ENCODE results near the gene SLC36A1. TPM values are rescaled to one million over a fixed set of nuclear protein-coding genes. Genes with fewer than 3 reads are reported as not detected.

Gene SLC36A1
- total RNA-seq (2021), result 14.1 and 15.0 TPM in 2 replicates
- long read RNA-seq, partial matches to known transcripts, result 3 of 26 reads
- long read RNA-seq, other reads (novel, unspliced or antisense), result 23 of 26 reads

DNA sequence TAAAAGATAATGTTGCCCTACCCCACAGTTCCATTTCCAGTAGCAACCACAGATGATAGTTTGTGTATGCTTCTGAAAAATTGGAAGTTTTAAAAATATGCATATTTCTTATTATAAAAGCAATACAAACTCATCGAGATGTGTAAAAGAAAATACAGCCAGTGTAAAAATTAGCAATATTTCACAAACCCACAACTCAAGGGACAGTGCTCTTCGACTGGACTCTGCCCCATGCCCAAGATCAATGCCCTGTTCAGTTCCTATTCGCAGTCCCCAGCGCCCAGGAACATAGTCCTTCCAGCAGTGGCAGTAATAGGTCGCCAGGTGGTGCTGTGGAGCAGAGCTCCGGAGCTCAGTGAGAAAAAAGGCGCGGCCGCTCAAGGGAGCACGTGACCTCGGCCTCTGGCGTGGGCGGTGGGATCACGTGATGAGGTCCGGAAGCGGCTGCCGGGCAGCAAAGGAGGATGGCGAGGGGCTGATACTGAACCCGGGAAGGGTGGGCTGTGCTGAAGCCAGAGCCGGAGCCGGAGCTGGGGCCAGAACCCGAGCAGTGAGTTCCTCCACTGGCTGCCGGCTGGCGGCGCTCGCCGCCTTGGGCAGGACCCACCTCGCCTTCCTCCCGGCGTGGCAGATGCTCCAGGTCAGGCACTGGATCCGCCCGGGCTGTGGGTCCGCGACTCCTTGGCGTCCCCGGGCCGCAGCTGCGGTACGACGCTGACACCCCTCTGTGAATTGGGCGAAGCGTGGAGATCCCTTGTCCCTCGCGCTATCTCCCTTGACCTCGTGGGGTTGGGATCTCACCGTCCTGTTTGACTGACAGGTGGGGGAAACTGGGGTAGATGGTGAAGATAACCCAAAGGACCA, at the start of gene SLC36A1:
TSS of gene SLC36A1 (plus strand) at position 430 of the 864 bp plus-strand sequence. CDS start 11,190 bp downstream, outside the sequence.
- Mint-ChIP-seq H3K4me1 (peaks cover 22 to 26% of the 10 kb centered on the region in 2 experiments), H3K27ac (peak within 1 kb of the TSS; percentile 34 to 86 (median 78); a peak in 4 of 7 replicates), H3K27me3 (ENCODE audit: low read depth) (no peaks in the 10 kb centered on the region; the same call in 1 of the 2 replicates), H3K9me3 (no peaks in the 10 kb centered on the region), H3K36me3 (ENCODE audit: insufficient read depth in 1 of 3, low read depth in 3 of 3) (no peaks in the 10 kb centered on the region), H3K4me3 (peak within 1 kb of the TSS; percentile 84 to 91)
- no peak within 1 kb of the TSS for H3T11ph ChIP-seq (ENCODE audit: low read length)
- H3K23ac ChIP-seq (ENCODE audit: insufficient read length, low read depth, low read length), result no peak within 1 kb of the TSS
- no peak within 1 kb of the TSS for H4K5ac ChIP-seq (ENCODE audit: insufficient read length, low read depth, low read length)
- peak within 1 kb of the TSS; percentile 50 for H3K9ac ChIP-seq (ENCODE audit: extremely low read depth, insufficient read length, low read length)
- peak within 1 kb of the TSS; percentile 36; the same call in 1 of the 2 replicates for H3K14ac ChIP-seq (ENCODE audit: insufficient read depth, low read length)
- H2AK5ac ChIP-seq (ENCODE audit: insufficient read length, low read length), result no peak within 1 kb of the TSS
- peaks cover 3% of the 10 kb centered on the region for H3K79me1 ChIP-seq (ENCODE audit: insufficient read depth, low read depth, low read length, poor library complexity, severe bottlenecking)
- H4K20me1 ChIP-seq (ENCODE audit: control insufficient read depth, insufficient read depth, insufficient read length), result no peaks in the 10 kb centered on the region
- no peak within 1 kb of the TSS for H3K4ac ChIP-seq (ENCODE audit: low read depth, low read length)
- peak; percentile 96 for DNase-seq
- H3K27ac ChIP-seq (ENCODE audit: insufficient read length, low read depth, low read length), result no peak within 1 kb of the TSS
- no peak within 1 kb of the TSS for H2BK20ac ChIP-seq (ENCODE audit: low read depth, low read length, poor library complexity, severe bottlenecking)
- H2BK120ac ChIP-seq (ENCODE audit: low read depth, low read length, poor library complexity, severe bottlenecking), result no peak within 1 kb of the TSS
- no peak within 1 kb of the TSS for H3K18ac ChIP-seq (ENCODE audit: insufficient read length, low read depth, low read length)
- no peak within 1 kb of the TSS for H3K56ac ChIP-seq (ENCODE audit: insufficient read length, low read depth, low read length)
- no CpG with 5 or more reads among the region's 46 CpGs for WGBS (ENCODE audit: extremely low coverage, insufficient read length, low lambda C conversion rate)
- no peak within 1 kb of the TSS for H2BK15ac ChIP-seq (ENCODE audit: low read depth, low read length)
- no peaks in the 10 kb centered on the region for H3K79me2 ChIP-seq (ENCODE audit: insufficient read depth, low read length)
- H4K91ac ChIP-seq (ENCODE audit: insufficient read length, low read depth, low read length), result no peak within 1 kb of the TSS
- no peaks in the 10 kb centered on the region; the same call in 1 of the 2 replicates for H3K4me1 ChIP-seq (ENCODE audit: insufficient read depth, low read length)
- no peaks in the 10 kb centered on the region for H3K27me3 ChIP-seq (ENCODE audit: insufficient read depth, low read length)
- H2BK12ac ChIP-seq (ENCODE audit: insufficient read length, low read depth, low read length), result no peak within 1 kb of the TSS
- H2BK5ac ChIP-seq (ENCODE audit: insufficient read length, low read length), result no peak within 1 kb of the TSS
- H3K9me3 ChIP-seq (ENCODE audit: control insufficient read depth, low read depth, low read length), result no peaks in the 10 kb centered on the region
- TF ChIP-seq, protein P1, sequence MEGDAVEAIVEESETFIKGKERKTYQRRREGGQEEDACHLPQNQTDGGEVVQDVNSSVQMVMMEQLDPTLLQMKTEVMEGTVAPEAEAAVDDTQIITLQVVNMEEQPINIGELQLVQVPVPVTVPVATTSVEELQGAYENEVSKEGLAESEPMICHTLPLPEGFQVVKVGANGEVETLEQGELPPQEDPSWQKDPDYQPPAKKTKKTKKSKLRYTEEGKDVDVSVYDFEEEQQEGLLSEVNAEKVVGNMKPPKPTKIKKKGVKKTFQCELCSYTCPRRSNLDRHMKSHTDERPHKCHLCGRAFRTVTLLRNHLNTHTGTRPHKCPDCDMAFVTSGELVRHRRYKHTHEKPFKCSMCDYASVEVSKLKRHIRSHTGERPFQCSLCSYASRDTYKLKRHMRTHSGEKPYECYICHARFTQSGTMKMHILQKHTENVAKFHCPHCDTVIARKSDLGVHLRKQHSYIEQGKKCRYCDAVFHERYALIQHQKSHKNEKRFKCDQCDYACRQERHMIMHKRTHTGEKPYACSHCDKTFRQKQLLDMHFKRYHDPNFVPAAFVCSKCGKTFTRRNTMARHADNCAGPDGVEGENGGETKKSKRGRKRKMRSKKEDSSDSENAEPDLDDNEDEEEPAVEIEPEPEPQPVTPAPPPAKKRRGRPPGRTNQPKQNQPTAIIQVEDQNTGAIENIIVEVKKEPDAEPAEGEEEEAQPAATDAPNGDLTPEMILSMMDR (conservative IDR thresholded peaks at IDR 0.05), result peak; percentile 96
- H2AFZ ChIP-seq (ENCODE audit: low read length), result no peak within 1 kb of the TSS
- no peak within 1 kb of the TSS for H4K8ac ChIP-seq (replicated peaks; ENCODE audit: insufficient read length, low read depth, low read length)
- H3K4me2 ChIP-seq (ENCODE audit: insufficient read depth, insufficient read length, low read length), result peak within 1 kb of the TSS; percentile 85
- H3K23me2 ChIP-seq (ENCODE audit: insufficient read length, low read depth, low read length, poor library complexity, severe bottlenecking), result peaks cover 8% of the 10 kb centered on the region

Measured in H9 (cell line).